SHP77 (cell line): ENCODE results near the gene TTC9C.
"Not testable (repeated sequence)": the region's sequence is repeated elsewhere in the genome, so short reads cannot be mapped to it uniquely, and the experiment has no call there.

Experiments used
- DNase-seq, 2 experiments: peaks; one replicate each; lab custom pipeline; 2025; lab: John Stamatoyannopoulos, UW

Gene TTC9C

DNA sequence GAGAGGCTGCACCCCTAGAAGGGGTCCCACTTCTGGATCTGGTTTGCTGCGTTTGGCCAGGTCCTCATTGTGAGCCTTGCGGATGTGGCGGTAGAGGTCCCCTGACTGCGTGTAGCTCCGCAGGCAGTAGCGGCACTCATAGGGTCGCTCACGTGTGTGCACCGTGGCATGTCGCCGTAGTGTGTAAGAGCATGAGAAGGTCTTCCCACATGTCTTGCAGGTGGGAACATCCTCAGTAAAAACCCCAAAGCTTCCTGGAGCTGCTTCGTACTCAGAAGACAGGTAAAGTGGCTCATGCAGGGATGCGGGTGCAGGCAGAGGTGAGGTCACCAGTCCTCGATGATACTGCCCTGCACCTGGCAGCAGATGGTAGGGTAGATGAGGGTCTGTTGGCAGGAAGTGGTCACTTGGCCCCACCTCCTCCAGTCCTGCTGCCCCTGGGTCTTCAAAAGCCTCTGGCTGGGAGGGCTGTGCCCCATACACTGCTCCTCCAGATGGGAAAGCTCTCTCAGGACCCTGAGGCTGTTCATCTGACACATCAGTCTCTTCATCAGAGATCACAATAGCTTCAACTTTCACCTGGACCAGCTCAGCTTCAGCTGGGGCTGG, 24.0 kb downstream of the TTC9C start:
- DNase-seq, result no peak

DNA sequence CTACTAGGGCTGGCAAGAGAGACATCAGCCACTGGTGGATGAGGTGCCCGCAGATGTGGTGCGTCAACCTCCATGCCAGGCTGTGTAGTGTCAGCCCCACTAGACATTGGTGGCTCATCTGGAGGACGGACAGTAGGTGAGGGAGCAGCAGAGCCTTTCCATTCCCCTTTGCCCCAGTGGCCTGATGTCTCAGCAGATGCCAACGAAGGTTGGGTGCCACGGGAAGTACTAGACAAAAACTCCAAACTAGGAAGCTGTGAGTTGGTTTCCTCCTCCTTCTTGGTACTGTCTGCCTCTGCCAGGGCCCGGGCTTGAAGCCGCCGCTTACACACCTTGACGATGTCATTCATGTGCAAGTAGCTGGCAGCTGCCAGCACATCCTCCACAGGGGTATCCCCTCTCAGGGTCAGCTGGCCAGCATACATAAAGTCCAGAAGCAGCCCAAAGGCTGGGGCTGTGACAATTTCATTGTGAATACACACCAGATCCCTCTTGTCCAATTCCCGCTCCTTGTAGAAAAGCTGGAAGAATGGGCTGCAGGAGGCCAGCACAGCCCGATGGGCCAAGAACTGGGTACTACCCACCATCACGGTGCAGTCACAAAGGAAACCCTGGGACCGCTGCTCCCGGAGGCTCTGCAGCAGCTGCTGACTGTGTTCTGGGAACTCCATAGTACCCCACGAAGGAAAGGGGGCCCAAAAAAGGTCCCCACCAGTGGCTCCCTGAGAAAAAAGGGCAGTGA, 24.9 kb downstream of the TTC9C start:
- no peak for DNase-seq

DNA sequence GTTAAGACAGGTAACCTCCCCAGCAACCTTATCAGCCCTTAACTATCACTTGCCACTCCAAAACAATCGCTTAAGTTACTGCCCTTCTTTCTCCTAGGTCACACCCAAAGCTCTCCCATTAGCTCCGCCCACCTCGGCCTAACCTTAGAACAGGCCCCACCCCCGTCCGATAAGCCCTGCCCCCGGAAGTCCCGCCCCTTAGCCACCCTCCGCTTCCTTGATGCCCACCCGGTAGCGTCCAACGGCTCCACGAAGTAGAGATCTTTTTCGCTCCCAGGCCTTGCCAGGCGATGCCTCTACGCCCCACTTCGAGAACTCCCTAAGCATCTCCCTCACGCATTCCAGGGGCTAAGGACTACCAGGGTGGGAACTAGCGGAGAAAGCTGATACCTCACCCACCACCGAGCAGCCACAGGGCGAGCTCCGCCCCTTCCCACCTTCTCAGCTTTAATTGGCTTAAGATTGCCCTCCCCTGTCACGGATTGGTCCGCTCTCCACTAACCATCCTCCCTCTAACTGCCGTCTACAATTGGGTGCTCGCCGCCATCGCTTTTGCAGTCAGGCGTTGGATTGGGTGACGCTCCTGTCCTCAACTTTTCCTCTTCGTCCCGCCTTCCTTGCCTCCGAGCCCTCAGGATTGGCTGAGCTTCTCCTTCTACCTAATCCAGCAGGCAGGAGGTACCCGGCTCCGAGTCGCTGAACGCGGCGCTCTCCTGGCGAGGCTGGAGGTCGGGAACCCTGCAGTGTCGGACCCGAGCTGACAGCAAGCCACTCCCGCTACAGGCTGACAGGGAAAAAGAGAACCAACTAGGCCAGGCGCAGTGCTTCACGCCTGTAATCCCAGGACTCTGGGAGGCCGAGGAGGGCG, 25.7 kb downstream of the TTC9C start, which contains the start of gene ZBTB3:
Gene ZBTB3, minus strand, starts transcription at position 425 of the 868 bp plus-strand sequence. CDS start 496 bp downstream, outside the sequence.
- peak; percentile 98 to 99 for DNase-seq

GRCh38 chr11:62755086-62755615, 26.9 kb downstream of the TTC9C start:
- no peak for DNase-seq

DNA sequence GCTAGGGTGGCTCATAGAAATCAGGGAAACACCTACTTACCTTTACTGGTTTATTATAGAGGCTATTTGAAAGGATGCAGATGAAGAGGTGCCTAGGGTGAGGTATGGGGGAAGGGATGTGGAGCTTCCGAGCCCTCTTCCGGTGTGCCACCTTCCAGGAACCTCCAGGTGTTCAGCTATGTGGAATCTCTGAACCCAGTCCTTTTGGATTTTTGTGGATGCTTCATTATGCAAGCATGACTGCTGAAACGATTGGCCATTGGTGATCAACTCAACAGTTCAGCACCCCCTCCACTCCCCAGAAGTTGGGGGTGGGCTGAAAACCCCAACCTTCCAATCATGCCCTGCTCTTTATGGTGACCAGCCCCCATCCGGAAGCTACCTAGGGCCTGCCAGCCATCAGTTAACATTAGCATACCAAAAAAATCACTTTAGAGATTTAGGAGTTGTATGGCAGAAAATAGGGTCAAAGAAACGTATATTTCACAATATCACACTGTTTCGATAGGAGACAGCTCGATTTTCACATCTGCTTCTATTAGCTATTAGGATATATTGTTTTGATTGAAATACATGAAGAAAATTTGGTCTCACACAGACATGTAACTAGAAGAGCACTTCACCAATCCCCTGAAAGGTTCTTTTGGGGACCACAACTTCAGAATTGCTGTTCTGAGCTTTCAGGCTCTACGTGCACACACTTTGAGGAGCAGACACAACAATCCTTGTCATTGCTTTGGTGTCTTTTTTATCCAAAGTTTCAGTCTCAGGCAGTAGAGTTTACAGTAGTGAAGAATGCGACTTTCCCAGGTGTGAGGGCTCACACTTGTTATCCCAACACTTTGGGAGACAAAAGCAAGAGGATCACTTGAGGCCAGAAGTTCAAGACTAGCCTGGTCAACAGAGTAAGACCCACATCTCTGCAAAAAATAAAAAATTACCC, 29.8 kb downstream of the TTC9C start:
- DNase-seq, result no peak

- DNase-seq, result not testable (repeated sequence)
Observed at GRCh38 chr11:62760867-62761227, 32.6 kb downstream of the TTC9C start.

DNA sequence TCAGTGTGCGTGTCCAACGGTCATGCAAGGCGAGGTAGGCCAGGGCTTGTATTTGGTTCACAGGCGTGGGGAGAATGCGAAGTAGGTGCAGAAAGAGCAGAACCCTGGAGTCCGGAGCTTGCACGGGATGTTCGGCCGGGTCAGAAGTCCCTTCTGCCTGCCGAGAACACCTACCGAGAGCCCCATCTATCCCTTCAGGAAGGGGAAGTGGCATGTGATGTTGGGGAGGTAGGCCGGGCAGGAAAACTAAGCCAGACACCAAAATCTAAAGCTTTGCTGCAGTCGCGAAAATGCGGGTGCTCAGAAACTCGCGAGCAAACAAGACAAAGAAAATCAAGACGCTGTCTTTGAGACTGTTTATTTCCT, 42.5 kb downstream of the TTC9C start:
- peak; percentile 51 to 71 for DNase-seq

DNA sequence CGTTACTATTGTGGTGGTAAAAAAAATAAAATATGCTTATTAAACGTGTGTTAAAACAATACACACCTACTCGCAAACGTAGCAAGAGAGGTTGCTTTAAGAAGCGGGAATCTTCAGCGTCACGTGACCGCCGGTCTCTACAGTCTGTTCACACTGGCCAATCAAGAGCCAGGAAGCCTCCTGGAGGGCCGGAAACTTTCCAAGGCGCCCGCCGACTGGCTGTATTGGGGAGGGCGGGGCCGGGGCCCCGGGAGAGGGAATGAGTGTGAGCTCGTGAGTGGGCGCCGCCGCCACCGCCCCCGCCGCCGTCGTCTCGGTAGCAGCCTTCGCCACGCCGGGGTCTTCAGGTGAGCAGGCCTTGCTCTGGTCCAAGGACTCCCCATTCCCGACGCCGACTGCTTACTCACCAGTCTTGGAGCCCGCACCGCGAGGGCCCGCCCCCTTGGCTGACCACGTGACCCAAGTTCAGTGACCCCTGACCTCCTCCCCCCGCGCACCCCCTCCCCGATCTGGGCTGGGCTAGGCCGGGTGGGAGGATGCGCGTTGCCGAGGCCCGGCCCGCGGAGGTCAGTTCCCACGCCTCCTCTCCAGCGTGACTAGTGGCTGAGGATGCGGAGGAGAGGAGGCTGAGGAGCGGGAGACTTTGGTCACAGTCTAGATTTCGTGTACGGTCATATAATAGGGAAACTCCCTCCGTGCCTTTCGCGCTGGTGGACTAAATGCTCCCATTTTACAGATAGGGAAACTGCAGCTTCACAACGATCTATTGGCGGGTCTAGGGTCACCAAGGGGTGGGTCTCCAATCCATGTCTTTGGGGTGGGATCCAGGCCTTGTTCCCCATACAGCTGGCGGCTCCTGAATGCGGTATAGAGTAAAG, 43.1 kb downstream of the TTC9C start, which contains the start of gene TAF6L:
Gene TAF6L, plus strand, starts transcription at position 253 of the 878 bp plus-strand sequence. CDS start 4,388 bp downstream, outside the sequence.
- DNase-seq, result peak; percentile 93 to 98

GRCh38 chr11:62774407-62774806, 46.1 kb downstream of the TTC9C start:
- no peak for DNase-seq

- DNase-seq, result no peak
Observed at GRCh38 chr11:62775646-62776045, 47.4 kb downstream of the TTC9C start.

DNA sequence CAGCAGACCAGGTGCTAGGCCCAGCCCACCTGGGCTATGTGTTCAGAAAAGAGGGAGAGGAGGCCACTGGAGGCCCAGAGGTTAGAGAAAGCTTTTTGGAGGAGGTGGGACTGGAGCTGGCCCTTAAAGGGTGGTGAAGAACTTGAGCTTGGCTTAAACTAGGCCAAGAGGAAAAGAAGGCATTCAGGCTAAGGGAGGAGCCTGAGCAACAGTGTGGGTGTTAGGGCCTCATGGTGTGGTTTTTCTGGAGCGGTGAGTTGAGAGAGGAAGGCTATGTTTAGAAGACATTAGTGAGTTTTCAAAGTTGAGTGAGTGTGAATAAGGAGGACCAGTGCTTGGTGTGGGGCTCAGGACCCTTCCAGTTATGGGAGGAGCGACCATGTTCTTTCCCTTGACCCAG, 49.1 kb downstream of the TTC9C start:
- no peak for DNase-seq

GRCh38 chr11:62778441-62778840, 50.2 kb downstream of the TTC9C start:
- no peak for DNase-seq

- DNase-seq, result no peak
Observed at GRCh38 chr11:62782753-62783152, 54.5 kb downstream of the TTC9C start.

DNA sequence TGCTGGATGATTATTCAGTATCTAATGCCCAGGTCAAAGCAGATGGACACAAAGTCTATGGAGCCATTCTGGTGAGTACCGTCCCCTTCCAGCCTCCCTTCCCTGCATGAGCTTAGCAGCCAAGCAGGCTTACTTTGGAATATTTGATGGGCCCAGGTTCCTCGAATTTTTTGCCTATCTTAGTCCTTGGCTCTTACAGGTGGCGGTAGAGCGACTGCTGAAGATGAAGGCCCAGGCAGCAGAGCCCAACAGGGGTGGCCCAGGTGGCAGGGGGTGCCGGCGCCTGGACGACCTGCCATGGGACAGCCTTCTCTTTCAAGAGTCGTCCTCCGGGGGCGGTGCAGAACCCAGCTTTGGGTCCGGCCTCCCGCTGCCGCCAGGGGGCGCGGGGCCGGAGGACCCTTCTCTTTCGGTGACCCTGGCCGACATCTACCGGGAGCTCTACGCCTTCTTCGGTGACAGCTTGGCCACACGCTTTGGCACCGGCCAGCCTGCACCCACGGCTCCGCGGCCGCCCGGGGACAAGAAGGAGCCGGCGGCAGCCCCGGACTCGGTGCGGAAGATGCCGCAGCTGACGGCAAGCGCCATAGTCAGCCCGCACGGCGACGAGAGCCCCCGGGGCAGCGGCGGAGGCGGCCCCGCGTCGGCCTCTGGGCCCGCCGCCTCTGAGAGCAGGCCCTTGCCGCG, 58.2 kb downstream of the TTC9C start:
- peak; percentile 76 to 80 for DNase-seq

GRCh38 chr11:62787005-62787759, 58.9 kb downstream of the TTC9C start, which contains the start of gene TMEM179B:
Gene TMEM179B (plus strand): TSS chr11:62787402. CDS start chr11:62787432, 30 bp downstream.
- DNase-seq, result peak; percentile 95 to 97
